ENCODE data around the gene AGBL4.

The AGBL4 gene

DNA sequence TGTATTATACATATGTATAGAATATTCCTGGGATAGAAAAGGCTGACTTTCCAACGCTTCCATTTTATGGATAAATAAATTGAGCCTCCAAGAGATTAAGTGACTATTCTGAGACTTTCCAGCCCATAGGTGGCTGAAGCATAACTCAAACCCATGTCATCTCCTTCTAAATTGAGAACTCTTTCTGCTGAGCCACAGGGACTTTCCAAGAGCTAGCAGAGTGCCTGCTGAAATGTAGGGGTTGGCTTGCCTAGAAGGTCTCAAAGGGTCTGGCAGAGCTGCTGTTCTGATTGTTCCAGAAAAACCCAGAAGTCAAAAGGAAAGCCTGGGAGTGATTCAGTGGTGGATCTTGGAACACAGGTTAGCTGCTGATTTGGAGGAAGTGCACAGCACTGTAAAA lies 1100.6 kb downstream of the AGBL4 start:
- FAIRE-seq (no peak), DNase-seq (ENCODE audit: insufficient read length, low spot score) (no peak)
- TF ChIP-seq, protein P1, sequence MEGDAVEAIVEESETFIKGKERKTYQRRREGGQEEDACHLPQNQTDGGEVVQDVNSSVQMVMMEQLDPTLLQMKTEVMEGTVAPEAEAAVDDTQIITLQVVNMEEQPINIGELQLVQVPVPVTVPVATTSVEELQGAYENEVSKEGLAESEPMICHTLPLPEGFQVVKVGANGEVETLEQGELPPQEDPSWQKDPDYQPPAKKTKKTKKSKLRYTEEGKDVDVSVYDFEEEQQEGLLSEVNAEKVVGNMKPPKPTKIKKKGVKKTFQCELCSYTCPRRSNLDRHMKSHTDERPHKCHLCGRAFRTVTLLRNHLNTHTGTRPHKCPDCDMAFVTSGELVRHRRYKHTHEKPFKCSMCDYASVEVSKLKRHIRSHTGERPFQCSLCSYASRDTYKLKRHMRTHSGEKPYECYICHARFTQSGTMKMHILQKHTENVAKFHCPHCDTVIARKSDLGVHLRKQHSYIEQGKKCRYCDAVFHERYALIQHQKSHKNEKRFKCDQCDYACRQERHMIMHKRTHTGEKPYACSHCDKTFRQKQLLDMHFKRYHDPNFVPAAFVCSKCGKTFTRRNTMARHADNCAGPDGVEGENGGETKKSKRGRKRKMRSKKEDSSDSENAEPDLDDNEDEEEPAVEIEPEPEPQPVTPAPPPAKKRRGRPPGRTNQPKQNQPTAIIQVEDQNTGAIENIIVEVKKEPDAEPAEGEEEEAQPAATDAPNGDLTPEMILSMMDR (IDR thresholded peaks at IDR 0.05; ENCODE audit: insufficient read depth, missing control alignments) = no peak

DNA sequence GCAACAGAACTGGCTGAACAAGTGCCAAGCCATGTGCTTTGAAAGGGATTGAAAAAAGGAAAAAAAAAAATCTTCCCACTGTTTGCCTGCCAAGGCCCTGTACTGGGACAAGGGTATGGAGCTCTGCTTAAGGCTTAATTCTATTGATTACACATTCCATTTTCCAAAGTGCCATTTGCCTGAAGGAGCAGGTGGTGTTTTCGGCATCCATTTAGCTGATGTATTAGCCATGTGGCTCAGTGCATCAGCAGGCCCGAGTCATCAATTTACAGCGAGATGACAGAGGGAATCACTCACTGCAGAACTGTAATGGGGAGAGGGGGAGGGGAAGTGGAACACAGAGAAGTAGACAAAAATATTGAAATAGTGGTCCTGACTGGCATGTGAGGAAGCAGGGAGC lies 1102.9 kb downstream of the AGBL4 start:
- TF ChIP-seq, protein P1 (IDR thresholded peaks at IDR 0.05; ENCODE audit: insufficient read depth, missing control alignments) = no peak
- FAIRE-seq (no peak), DNase-seq (ENCODE audit: insufficient read length, low spot score) (no peak)

DNA sequence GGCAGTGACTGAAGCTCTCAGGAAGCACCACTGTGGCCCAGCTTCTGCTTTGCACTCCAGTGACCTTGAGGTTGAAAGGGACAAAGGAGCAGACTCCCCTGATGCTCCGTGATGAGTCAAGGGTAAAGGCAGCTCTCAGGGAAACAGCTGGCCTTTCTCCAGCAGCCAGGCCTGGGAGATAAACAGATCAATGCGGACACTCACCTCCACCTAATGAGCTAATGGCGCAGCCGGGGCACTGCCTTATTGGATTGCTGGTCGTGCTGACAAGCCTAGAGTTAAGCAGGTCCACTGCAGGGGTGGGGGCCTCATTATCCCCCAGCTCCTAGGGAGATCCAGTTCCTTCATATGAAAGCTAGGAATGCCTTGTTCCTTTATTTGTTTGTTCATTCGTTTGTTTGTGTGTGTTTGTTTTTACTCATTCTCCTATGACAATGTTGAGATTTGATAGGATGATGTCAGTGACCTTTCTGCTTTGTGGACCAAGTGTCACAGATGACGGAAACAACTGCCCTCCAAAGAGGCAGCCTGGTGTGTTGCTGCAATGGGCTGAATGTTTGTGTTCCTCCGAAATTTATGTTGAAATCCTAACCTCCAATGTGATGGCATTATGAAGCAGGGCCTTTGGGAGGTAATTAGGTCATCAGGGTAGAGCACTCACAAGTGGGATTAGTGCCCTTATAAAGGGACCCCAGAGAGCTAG lies 1105.7 kb downstream of the AGBL4 start:
- DNase-seq (ENCODE audit: insufficient read length, low spot score) (no peak), FAIRE-seq (peak; percentile 32)
- TF ChIP-seq, protein P1 (IDR thresholded peaks at IDR 0.05; ENCODE audit: insufficient read depth, missing control alignments) = no peak

DNA sequence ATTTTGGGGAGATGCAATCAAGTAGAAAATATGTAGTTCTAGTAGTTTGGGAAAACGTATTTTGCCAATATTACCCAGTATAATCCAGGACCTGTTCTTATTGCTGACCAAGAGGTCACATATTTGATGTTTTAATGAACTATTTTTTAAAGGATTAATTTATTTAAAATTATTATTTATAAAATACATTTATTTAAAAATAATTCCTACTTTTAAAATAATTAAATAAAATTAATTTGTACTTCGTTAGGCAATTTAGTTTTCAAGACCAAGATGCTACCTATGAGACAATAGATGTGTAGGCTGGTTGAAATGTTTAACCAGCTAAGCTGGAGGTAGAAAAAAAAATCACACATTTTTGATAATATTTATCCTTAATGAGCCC lies 1106.7 kb downstream of the AGBL4 start:
- TF ChIP-seq, protein P1 (IDR thresholded peaks at IDR 0.05; ENCODE audit: insufficient read depth, missing control alignments) = no peak
- no peak for DNase-seq (ENCODE audit: insufficient read length, low spot score)
- FAIRE-seq = no peak

DNA sequence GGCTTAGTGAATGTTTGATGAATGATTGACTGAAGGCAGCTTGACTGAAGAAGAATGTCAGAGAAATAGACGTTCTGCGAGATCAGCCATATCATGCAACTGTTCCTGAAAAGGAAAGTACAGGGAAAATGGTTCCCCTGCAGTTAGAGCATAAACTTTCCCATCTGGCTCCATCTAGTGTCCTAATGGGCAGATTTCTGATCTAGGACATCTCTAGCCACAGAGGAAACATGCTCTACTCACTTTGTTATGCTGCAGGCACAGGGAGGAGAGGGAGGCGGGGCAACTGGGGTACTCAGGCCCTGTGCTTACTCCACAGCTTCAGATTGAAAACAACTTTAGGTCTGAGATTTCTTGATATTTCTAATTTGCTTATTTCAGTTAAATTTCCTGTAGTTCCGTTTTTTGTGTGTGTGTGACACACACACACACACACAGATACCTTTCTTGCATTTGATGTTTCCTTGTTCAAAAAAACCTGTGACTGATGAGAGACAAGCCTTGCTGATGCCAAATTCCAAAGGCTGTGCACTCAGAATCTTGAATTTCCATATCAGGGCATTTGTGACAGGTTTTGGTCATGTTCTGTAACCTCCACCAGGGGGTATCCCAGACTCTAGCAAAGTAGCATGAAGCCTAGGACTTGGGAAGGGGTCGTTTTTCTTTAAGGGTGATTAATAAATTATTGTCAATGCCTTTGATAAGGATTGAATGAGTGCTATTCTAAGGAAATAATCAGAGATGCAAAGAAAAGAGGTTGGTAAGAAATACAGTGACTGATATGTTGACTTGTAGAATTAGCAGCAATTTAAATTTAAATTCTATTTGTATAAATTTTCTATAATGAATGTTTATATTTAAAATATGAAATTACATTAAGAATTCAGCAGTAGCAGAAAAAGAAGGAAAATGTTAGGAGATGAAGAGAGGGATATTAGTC lies 1107.4 kb downstream of the AGBL4 start:
- peak; percentile 84 for FAIRE-seq
- TF ChIP-seq, protein P1 (IDR thresholded peaks at IDR 0.05; ENCODE audit: insufficient read depth, missing control alignments) = peak; percentile 72
- DNase-seq (ENCODE audit: insufficient read length, low spot score) = no peak

DNA sequence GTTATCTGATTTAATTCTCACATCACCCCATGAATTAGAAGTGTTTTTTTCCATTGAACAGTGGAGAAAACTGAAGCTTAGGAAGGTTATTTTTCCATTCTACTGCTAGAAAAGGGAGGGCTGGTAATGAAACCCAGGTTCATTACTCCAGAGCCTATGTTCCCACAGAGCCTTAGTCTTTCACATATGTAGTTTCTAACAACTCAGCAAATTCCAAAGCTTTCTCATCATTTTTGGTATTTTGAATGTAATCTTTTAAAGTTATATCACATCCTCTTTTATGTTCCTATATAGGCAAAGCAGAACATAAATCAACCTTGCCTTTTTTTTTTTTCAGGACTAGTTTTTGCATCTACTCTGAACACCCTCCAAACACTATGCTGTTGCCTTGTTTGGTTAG lies 1115.1 kb downstream of the AGBL4 start:
- no peak for DNase-seq (ENCODE audit: insufficient read length, low spot score)
- TF ChIP-seq, protein P1 (IDR thresholded peaks at IDR 0.05; ENCODE audit: insufficient read depth, missing control alignments) = no peak
- FAIRE-seq = no peak

All from D721Med (cell line).